Sigmoid colon (tissue), 4 donors: ENCODE measurements around the gene MORN4.

Experiments used
- CTCF ChIP-seq, 4 experiments: fragments of 450-650 bp in 3 of 4; fragments of 200-600 bp in 1 of 4; IDR thresholded peaks; one replicate each; pipeline ENCODE4 v1.5.1; 2016 to 2019; ENCODE audit warnings: antibody characterized with exemption in 4 of 4, mild to moderate bottlenecking in 3 of 4, moderate library complexity in 2 of 4
- POLR2A ChIP-seq, 2 donors: fragments of 450-650 bp; IDR thresholded peaks; one replicate each; pipeline ENCODE4 v1.6.1; 2016; ENCODE audit warnings: antibody characterized with exemption in 2 of 2, mild to moderate bottlenecking in 2 of 2, moderate library complexity in 2 of 2
- POLR2AphosphoS5 ChIP-seq, 4 donors: sonication (generic); formaldehyde crosslinking; IDR thresholded peaks; one replicate each; pipeline ENCODE4 v1.6.1; 2017; ENCODE audit warnings: antibody characterized with exemption in 4 of 4

GRCh38 chr10:97584798-97585438 is 48.4 kb downstream of the MORN4 start:
- TF ChIP-seq POLR2A (IDR thresholded peaks at IDR 0.05) (no peak), CTCF (IDR thresholded peaks at IDR 0.05) (no peak), POLR2AphosphoS5 (IDR thresholded peaks at IDR 0.05) (no peak)
